Astrocyte (in vitro differentiated cells and primary cell): ENCODE data around the gene HOXC6. TPM values are rescaled to one million over a fixed set of nuclear protein-coding genes. Genes with fewer than 3 reads are reported as not detected.

Source experiments
- DNase-seq: peaks from one replicate; pipeline ENCODE4 v3.0.0-alpha.2; 2010; ENCODE audit warnings: low read depth
- FAIRE-seq: peaks from 2 replicates; lab custom pipeline; 2011; peaks lifted over from hg19 to GRCh38; lab: Jason Lieb, UNC
- H2AFZ ChIP-seq: 2 replicates; pipeline ENCODE4 v1.6.0; 2012; ENCODE audit warnings: low read depth, low read length, inconsistent platforms
- H3K27ac ChIP-seq: 2 replicates; pipeline ENCODE4 v1.5.1; 2011; ENCODE audit warnings: low read depth, low read length, inconsistent platforms
- H3K27me3 ChIP-seq: 2 replicates; pipeline ENCODE4 v1.6.0; 2011; ENCODE audit warnings: low read length, inconsistent platforms; ENCODE audit not compliant: insufficient read depth
- H3K36me3 ChIP-seq: 2 replicates; pipeline ENCODE4 v1.5.1; 2011; ENCODE audit warnings: low read length, inconsistent platforms; ENCODE audit not compliant: insufficient read depth
- H3K4me1 ChIP-seq: 2 replicates; pipeline ENCODE4 v1.5.1; 2011; ENCODE audit warnings: low read length, inconsistent platforms; ENCODE audit not compliant: insufficient read depth
- H3K4me2 ChIP-seq: 2 replicates; pipeline ENCODE4 v1.6.0; 2012; ENCODE audit warnings: low read length, inconsistent platforms
- H3K4me3 ChIP-seq: 2 replicates; pipeline ENCODE4 v1.5.1; 2011; ENCODE audit warnings: low read depth, mild to moderate bottlenecking, low read length, inconsistent platforms; ENCODE audit not compliant: insufficient read depth
- H3K79me2 ChIP-seq: 2 replicates; pipeline ENCODE4 v1.6.0; 2012; ENCODE audit warnings: mild to moderate bottlenecking, low read length, inconsistent platforms; ENCODE audit not compliant: insufficient read depth
- H3K9ac ChIP-seq: 2 replicates; pipeline ENCODE4 v1.6.0; 2012; ENCODE audit warnings: mild to moderate bottlenecking, low read length, inconsistent platforms
- H3K9me3 ChIP-seq: 2 replicates; pipeline ENCODE4 v1.5.1; 2012; ENCODE audit warnings: low read depth, mild to moderate bottlenecking, low read length, inconsistent platforms; ENCODE audit not compliant: insufficient read depth
- H4K20me1 ChIP-seq: 2 replicates; pipeline ENCODE4 v1.6.0; 2012; ENCODE audit warnings: low read length, inconsistent platforms; ENCODE audit not compliant: insufficient read depth
- H3K27ac Mint-ChIP-seq: one replicate; pipeline ENCODE4 v1.8.0; 2021; ENCODE audit warnings: mild to moderate bottlenecking, mixed read lengths; ENCODE audit not compliant: unreplicated experiment
- H3K27me3 Mint-ChIP-seq: one replicate; pipeline ENCODE4 v1.8.0; 2021; ENCODE audit warnings: low read depth, mixed read lengths; ENCODE audit not compliant: unreplicated experiment
- H3K36me3 Mint-ChIP-seq: one replicate; pipeline ENCODE4 v1.8.0; 2021; ENCODE audit warnings: low read depth, mixed read lengths; ENCODE audit not compliant: unreplicated experiment
- H3K4me1 Mint-ChIP-seq: one replicate; pipeline ENCODE4 v1.8.0; 2021; ENCODE audit warnings: low read depth, mixed read lengths; ENCODE audit not compliant: unreplicated experiment
- H3K4me3 Mint-ChIP-seq: one replicate; pipeline ENCODE4 v1.8.0; 2021; ENCODE audit warnings: mild to moderate bottlenecking, moderate library complexity, mixed read lengths; ENCODE audit not compliant: unreplicated experiment
- H3K9me3 Mint-ChIP-seq: one replicate; pipeline ENCODE4 v1.8.0; 2021; ENCODE audit warnings: mild to moderate bottlenecking, mixed read lengths; ENCODE audit not compliant: unreplicated experiment
- CTCF ChIP-seq: IDR thresholded peaks from 2 replicates; pipeline ENCODE4 v1.5.1; 2011; ENCODE audit warnings: low read depth, mild to moderate bottlenecking, inconsistent platforms, low read length, moderate library complexity; ENCODE audit not compliant: insufficient read depth
- EZH2 ChIP-seq: IDR thresholded peaks from 2 replicates; pipeline ENCODE4 v1.6.1; 2012; ENCODE audit warnings: mild to moderate bottlenecking, low read length, inconsistent platforms; ENCODE audit not compliant: insufficient read depth
- total RNA-seq: library from RNA; stranded (reverse); gene quantifications from 2 replicates; pipeline ENCODE4 v1.2.1, GENCODE V29; 2021

The HOXC6 gene
- total RNA-seq, 1 donor from 2014 or later, result not detected

DNA sequence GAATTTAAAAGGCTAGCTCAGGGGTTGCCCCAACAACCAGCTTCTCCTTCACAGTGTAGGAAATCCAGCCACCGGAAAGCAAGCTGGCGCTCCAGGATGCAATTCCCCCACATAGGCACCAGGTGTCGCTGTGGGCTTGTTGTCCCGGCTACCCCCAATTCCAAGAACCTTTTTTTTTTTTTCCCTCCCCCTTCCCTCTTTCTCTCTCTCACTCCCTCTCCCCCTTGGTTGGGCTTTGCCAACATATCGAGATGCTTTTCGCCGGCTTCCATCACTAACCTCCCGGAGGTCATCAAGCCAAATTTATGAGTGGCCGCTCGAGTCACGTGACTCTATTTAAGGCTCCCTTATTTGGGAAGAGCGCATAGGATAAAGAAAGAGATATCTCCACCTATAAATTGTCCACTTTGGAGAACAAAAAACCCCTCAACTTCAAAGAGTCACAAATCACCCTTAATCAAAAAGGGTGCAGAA, 4.4 kb downstream of the HOXC6 start, which contains the start of gene HOXC5:
Gene HOXC5, plus strand, starts transcription at position 424 of the 474 bp plus-strand sequence. CDS start 73 bp downstream, outside the sequence.
- no peak within 1 kb of the TSS for H3K27ac ChIP-seq
- H3K27me3 ChIP-seq, result peaks cover 74% of the 10 kb centered on the region
- no peak within 1 kb of the TSS for H3K9ac ChIP-seq
- H3K27ac Mint-ChIP-seq, result no peak within 1 kb of the TSS
- no peaks in the 10 kb centered on the region for H3K4me1 Mint-ChIP-seq
- H3K79me2 ChIP-seq, result no peaks in the 10 kb centered on the region
- H3K36me3 Mint-ChIP-seq, result peaks cover 2% of the 10 kb centered on the region
- H3K4me2 ChIP-seq, result peak within 1 kb of the TSS; percentile 38
- no peaks in the 10 kb centered on the region for H4K20me1 ChIP-seq
- H3K9me3 ChIP-seq, result peaks cover 7% of the 10 kb centered on the region
- peak; percentile 4 for DNase-seq
- H3K36me3 ChIP-seq, result no peaks in the 10 kb centered on the region
- H3K4me3 ChIP-seq, result no peak within 1 kb of the TSS
- H2AFZ ChIP-seq, result no peak within 1 kb of the TSS
- FAIRE-seq, result no peak
- TF ChIP-seq CTCF (peak; percentile 76), EZH2 (no peak)
- no peaks in the 10 kb centered on the region for H3K4me1 ChIP-seq
- H3K9me3 Mint-ChIP-seq, result peaks cover 34% of the 10 kb centered on the region
- H3K4me3 Mint-ChIP-seq, result no peak within 1 kb of the TSS
- H3K27me3 Mint-ChIP-seq, result peaks cover 80% of the 10 kb centered on the region

DNA sequence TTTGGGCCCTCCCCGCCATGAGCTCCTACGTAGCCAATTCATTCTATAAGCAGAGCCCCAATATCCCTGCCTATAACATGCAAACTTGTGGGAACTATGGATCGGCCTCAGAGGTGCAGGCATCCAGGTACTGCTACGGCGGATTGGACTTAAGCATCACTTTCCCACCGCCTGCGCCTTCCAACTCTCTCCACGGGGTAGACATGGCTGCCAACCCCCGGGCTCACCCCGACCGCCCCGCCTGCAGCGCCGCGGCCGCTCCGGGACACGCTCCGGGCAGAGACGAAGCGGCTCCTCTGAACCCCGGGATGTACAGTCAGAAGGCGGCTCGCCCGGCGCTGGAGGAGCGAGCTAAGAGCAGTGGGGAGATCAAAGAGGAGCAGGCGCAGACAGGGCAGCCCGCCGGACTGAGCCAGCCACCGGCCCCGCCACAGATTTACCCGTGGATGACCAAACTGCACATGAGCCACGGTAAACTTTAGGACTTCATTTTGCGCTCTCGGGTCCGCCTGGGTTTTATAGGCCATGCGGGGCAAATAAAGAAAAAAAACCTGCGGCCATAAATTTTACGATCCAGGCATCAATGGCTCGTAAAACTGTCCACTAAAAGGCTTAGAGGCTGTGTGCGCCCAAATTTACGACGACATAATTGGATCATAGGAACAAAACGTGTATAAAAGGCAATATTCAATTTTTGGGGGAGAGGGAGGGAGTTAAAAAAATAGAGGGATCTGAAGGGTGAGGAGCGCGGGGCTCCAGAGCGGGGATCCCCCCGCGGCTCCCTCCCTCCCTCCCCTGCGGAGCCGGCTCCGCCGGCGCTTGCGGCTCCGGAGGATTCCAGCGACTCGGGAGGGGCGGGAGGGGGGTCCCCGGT, 5.1 kb downstream of the HOXC6 start:
- DNase-seq (no peak), FAIRE-seq (no peak)
- Mint-ChIP-seq H3K27me3 (peaks cover 79% of the 10 kb centered on the region), H3K4me1 (no peaks in the 10 kb centered on the region), H3K27ac (no peak overlapping the region), H3K4me3 (no peak overlapping the region), H3K9me3 (peaks cover 34% of the 10 kb centered on the region), H3K36me3 (peaks cover 2% of the 10 kb centered on the region)
- Histone ChIP-seq H2AFZ (no peak overlapping the region), H3K9me3 (peaks cover 7% of the 10 kb centered on the region), H3K27me3 (peaks cover 73% of the 10 kb centered on the region), H3K9ac (no peak overlapping the region), H3K4me3 (no peak overlapping the region), H3K27ac (no peak overlapping the region), H3K79me2 (no peaks in the 10 kb centered on the region), H3K4me2 (peak overlapping the region; percentile 19), H3K4me1 (no peaks in the 10 kb centered on the region), H4K20me1 (no peaks in the 10 kb centered on the region), H3K36me3 (no peaks in the 10 kb centered on the region)
- TF ChIP-seq EZH2 (no peak), CTCF (no peak)
